GM23338 (cell line): ENCODE data around the gene YLPM1. TPM values are rescaled to one million over a fixed set of nuclear protein-coding genes. Genes with fewer than 3 reads are reported as not detected.

ENCODE experiments used
- ATAC-seq: fragments of 200-7000 bp; cut with Tn5 transposase; 3 replicates; pipeline ENCODE4 v1.9.1; 2020
- DNase-seq: peaks from one replicate; pipeline ENCODE4 v3.0.0-alpha.2; 2015; ENCODE audit warnings: low spot score
- H2AFZ ChIP-seq: fragments of 200-600 bp; sonication (generic); 2 replicates; pipeline ENCODE4 v1.8.0; 2016; ENCODE audit warnings: antibody characterized with exemption, mild to moderate bottlenecking, moderate library complexity
- H3F3A ChIP-seq: fragments of 200-600 bp; sonication (generic); replicated peaks from 2 replicates; pipeline ENCODE4 v1.8.0; 2017; ENCODE audit warnings: antibody characterized with exemption, mixed run types, low read depth
- H3K27ac ChIP-seq: fragments of 200-600 bp; sonication (generic); 2 replicates; pipeline ENCODE4 v1.6.1; 2016; ENCODE audit warnings: low read depth
- H3K27me3 ChIP-seq: fragments of 200-600 bp; sonication (generic); 2 replicates; pipeline ENCODE4 v1.8.0; 2016; ENCODE audit warnings: mild to moderate bottlenecking, mixed run types, moderate library complexity; ENCODE audit not compliant: insufficient read depth
- H3K36me3 ChIP-seq: fragments of 200-600 bp; sonication (generic); 2 replicates; pipeline ENCODE4 v1.8.0; 2016; ENCODE audit warnings: mild to moderate bottlenecking; ENCODE audit not compliant: insufficient read depth
- H3K4me1 ChIP-seq: fragments of 200-600 bp; sonication (generic); 2 replicates; pipeline ENCODE4 v1.8.0; 2016; ENCODE audit warnings: mild to moderate bottlenecking, moderate library complexity; ENCODE audit not compliant: insufficient read depth
- H3K4me2 ChIP-seq: fragments of 200-600 bp; sonication (generic); 2 replicates; pipeline ENCODE4 v1.7.1; 2017; ENCODE audit warnings: mixed run types
- H3K4me3 ChIP-seq: fragments of 200-600 bp; sonication (generic); 2 replicates; pipeline ENCODE4 v1.6.1; 2016; ENCODE audit warnings: mixed run types
- H3K79me2 ChIP-seq: fragments of 200-600 bp; sonication (generic); replicated peaks from 2 replicates; pipeline ENCODE4 v1.8.0; 2017; ENCODE audit warnings: mild to moderate bottlenecking; ENCODE audit not compliant: insufficient read depth
- H3K9me2 ChIP-seq: fragments of 200-600 bp; sonication (generic); 2 replicates; pipeline ENCODE4 v1.8.0; 2017; ENCODE audit not compliant: insufficient read depth
- H4K20me1 ChIP-seq: fragments of 200-600 bp; sonication (generic); replicated peaks from 2 replicates; pipeline ENCODE4 v1.8.0; 2017; ENCODE audit warnings: mild to moderate bottlenecking; ENCODE audit not compliant: insufficient read depth
- H3K27ac Mint-ChIP-seq: 2 replicates; pipeline ENCODE4 v1.8.0; 2020; ENCODE audit warnings: inconsistent platforms, mild to moderate bottlenecking, moderate library complexity, mixed read lengths
- H3K27me3 Mint-ChIP-seq: 3 replicates; pipeline ENCODE4 v1.8.0; 2022; ENCODE audit warnings: low read depth, mild to moderate bottlenecking, moderate library complexity, mixed read lengths, inconsistent platforms; ENCODE audit not compliant: insufficient read depth, poor library complexity
- H3K36me3 Mint-ChIP-seq: 3 replicates; pipeline ENCODE4 v1.8.0; 2021; ENCODE audit warnings: low read depth, mild to moderate bottlenecking, inconsistent platforms, moderate library complexity, mixed read lengths
- H3K4me1 Mint-ChIP-seq: 3 replicates; pipeline ENCODE4 v1.8.0; 2020; ENCODE audit warnings: mild to moderate bottlenecking, inconsistent platforms, mixed read lengths
- H3K4me3 Mint-ChIP-seq: 3 replicates; pipeline ENCODE4 v1.8.0; 2021; ENCODE audit warnings: moderate library complexity, mild to moderate bottlenecking, inconsistent platforms, mixed read lengths
- H3K9me3 Mint-ChIP-seq: 3 replicates; pipeline ENCODE4 v1.8.0; 2020; ENCODE audit warnings: moderate library complexity, mild to moderate bottlenecking, inconsistent platforms, mixed read lengths
- CREB1 ChIP-seq: fragments of 250-450 bp; sonication (Bioruptor Pico); IDR thresholded peaks from 2 replicates; pipeline ENCODE4 v1.5.0; 2020; ENCODE audit warnings: low read depth, mild to moderate bottlenecking, moderate library complexity
- EZH2 ChIP-seq: fragments of 200-600 bp; sonication (generic); IDR thresholded peaks from one replicate; pipeline ENCODE4 v1.8.0; 2017; ENCODE audit warnings: antibody characterized with exemption, mild to moderate bottlenecking, low read depth; ENCODE audit not compliant: unreplicated experiment
- EZH2phosphoT487 ChIP-seq: fragments of 200-600 bp; sonication (generic); IDR thresholded peaks from one replicate; pipeline ENCODE4 v1.8.1; 2018; ENCODE audit warnings: antibody characterized with exemption; ENCODE audit not compliant: unreplicated experiment
- JUNB ChIP-seq: IDR thresholded peaks from one replicate; pipeline ENCODE4 v1.6.1; 2016; ENCODE audit warnings: antibody characterized with exemption; ENCODE audit not compliant: unreplicated experiment
- NANOG ChIP-seq: IDR thresholded peaks from 2 replicates; pipeline ENCODE4 v1.6.1; 2016; ENCODE audit warnings: antibody characterized with exemption, borderline replicate concordance
- POLR2AphosphoS5 ChIP-seq: IDR thresholded peaks from 2 replicates; pipeline ENCODE4 v1.6.1; 2016; ENCODE audit warnings: antibody characterized with exemption, low read depth
- STAT1 ChIP-seq: IDR thresholded peaks from one replicate; pipeline ENCODE4 v1.6.1; 2016; ENCODE audit warnings: antibody characterized with exemption; ENCODE audit not compliant: unreplicated experiment
- ZNF114 ChIP-seq: fragments of 250-450 bp; sonication (Bioruptor Pico); IDR thresholded peaks from 2 replicates; pipeline ENCODE4 v1.5.0; 2020; ENCODE audit warnings: mild to moderate bottlenecking, moderate library complexity
- ZNF331 ChIP-seq: fragments of 250-450 bp; sonication (Bioruptor Pico); IDR thresholded peaks from 2 replicates; pipeline ENCODE4 v1.5.0; 2020; ENCODE audit warnings: low read depth, mild to moderate bottlenecking, moderate library complexity
- polyA plus RNA-seq: library from polyadenylated mRNA; unstranded; fragments of >200 nt; fragmentation: Nextera tagmentation; extraction: Ambion mirVana; gene quantifications from 2 replicates; pipeline ENCODE4 v1.2.1, GENCODE V29; 2016
- total RNA-seq: library from RNA; depleted of rRNA; stranded (reverse); fragments of >200 nt; shearing (Covaris generic); gene quantifications from 2 replicates; pipeline ENCODE4 v1.2.3, GENCODE V29; 2014
- TF ChIP-seq, protein P1 (sequence below), 2 experiments: fragments of 200-600 bp in 1 of 2; sonication (generic) in 1 of 2; conservative IDR thresholded peaks; 2 replicates each; pipeline versions ENCODE4 v1.5.1 to v1.6.1; 2016 to 2017; ENCODE audit warnings: antibody characterized with exemption in 2 of 2, low read depth in 2 of 2, mild to moderate bottlenecking in 2 of 2, moderate library complexity in 1 of 2
- TF ChIP-seq, protein P2 (sequence below): IDR thresholded peaks from one replicate; pipeline ENCODE4 v1.6.1; 2018; ENCODE audit warnings: antibody characterized with exemption; ENCODE audit not compliant: unreplicated experiment
- TF ChIP-seq, protein P3 (sequence below): fragments of 250-450 bp; sonication (Bioruptor Pico); IDR thresholded peaks from 2 replicates; pipeline ENCODE4 v1.5.0; 2020; ENCODE audit warnings: mild to moderate bottlenecking, moderate library complexity
- TF ChIP-seq, protein P4 (sequence below): IDR thresholded peaks from 2 replicates; pipeline ENCODE4 v1.6.1; 2016; ENCODE audit warnings: antibody characterized with exemption

YLPM1 gene
- total and polyA plus RNA-seq, 2 experiments from 2014 or later, result 39.2 to 58.4 TPM

DNA sequence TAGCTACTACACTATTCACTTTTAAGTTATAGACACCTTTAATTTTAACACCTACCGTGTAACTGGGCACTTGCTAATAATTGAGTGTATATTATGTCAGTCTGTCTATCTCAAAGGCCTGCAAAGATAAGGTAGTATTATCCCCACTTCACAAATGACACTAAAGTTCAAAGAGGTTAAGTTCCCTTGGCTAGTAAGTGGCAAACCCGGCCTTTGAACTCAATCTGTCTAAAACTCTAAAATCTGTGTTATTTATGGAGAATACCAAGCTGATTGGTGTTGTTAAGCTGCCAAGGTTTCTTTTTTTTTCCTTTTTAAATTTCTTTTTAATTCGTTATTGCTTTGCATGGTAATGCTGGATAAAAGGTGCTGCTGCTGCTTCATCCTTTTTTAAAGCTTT is 37.7 kb downstream of the YLPM1 start:
- no peak overlapping the region for H3K4me2 ChIP-seq
- H3K4me1 ChIP-seq, result no peaks in the 10 kb centered on the region
- no peak for ATAC-seq
- H3K36me3 Mint-ChIP-seq, result peaks cover 32% of the 10 kb centered on the region
- H3K9me2 ChIP-seq, result no peaks in the 10 kb centered on the region
- no peak overlapping the region for H3K27ac ChIP-seq
- no peak for TF ChIP-seq EZH2
- TF ChIP-seq, protein P1, sequence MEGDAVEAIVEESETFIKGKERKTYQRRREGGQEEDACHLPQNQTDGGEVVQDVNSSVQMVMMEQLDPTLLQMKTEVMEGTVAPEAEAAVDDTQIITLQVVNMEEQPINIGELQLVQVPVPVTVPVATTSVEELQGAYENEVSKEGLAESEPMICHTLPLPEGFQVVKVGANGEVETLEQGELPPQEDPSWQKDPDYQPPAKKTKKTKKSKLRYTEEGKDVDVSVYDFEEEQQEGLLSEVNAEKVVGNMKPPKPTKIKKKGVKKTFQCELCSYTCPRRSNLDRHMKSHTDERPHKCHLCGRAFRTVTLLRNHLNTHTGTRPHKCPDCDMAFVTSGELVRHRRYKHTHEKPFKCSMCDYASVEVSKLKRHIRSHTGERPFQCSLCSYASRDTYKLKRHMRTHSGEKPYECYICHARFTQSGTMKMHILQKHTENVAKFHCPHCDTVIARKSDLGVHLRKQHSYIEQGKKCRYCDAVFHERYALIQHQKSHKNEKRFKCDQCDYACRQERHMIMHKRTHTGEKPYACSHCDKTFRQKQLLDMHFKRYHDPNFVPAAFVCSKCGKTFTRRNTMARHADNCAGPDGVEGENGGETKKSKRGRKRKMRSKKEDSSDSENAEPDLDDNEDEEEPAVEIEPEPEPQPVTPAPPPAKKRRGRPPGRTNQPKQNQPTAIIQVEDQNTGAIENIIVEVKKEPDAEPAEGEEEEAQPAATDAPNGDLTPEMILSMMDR (conservative IDR thresholded peaks at IDR 0.05; ENCODE audit: low read depth in 2 of 2), result no peak
- no peak for TF ChIP-seq ZNF331 (CRISPR knock-in tag)
- TF ChIP-seq STAT1, result no peak
- TF ChIP-seq EZH2phosphoT487, result no peak
- no peak for TF ChIP-seq JUNB
- no peak for TF ChIP-seq POLR2AphosphoS5
- TF ChIP-seq, protein P2, sequence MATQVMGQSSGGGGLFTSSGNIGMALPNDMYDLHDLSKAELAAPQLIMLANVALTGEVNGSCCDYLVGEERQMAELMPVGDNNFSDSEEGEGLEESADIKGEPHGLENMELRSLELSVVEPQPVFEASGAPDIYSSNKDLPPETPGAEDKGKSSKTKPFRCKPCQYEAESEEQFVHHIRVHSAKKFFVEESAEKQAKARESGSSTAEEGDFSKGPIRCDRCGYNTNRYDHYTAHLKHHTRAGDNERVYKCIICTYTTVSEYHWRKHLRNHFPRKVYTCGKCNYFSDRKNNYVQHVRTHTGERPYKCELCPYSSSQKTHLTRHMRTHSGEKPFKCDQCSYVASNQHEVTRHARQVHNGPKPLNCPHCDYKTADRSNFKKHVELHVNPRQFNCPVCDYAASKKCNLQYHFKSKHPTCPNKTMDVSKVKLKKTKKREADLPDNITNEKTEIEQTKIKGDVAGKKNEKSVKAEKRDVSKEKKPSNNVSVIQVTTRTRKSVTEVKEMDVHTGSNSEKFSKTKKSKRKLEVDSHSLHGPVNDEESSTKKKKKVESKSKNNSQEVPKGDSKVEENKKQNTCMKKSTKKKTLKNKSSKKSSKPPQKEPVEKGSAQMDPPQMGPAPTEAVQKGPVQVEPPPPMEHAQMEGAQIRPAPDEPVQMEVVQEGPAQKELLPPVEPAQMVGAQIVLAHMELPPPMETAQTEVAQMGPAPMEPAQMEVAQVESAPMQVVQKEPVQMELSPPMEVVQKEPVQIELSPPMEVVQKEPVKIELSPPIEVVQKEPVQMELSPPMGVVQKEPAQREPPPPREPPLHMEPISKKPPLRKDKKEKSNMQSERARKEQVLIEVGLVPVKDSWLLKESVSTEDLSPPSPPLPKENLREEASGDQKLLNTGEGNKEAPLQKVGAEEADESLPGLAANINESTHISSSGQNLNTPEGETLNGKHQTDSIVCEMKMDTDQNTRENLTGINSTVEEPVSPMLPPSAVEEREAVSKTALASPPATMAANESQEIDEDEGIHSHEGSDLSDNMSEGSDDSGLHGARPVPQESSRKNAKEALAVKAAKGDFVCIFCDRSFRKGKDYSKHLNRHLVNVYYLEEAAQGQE, result no peak
- TF ChIP-seq, protein P3, sequence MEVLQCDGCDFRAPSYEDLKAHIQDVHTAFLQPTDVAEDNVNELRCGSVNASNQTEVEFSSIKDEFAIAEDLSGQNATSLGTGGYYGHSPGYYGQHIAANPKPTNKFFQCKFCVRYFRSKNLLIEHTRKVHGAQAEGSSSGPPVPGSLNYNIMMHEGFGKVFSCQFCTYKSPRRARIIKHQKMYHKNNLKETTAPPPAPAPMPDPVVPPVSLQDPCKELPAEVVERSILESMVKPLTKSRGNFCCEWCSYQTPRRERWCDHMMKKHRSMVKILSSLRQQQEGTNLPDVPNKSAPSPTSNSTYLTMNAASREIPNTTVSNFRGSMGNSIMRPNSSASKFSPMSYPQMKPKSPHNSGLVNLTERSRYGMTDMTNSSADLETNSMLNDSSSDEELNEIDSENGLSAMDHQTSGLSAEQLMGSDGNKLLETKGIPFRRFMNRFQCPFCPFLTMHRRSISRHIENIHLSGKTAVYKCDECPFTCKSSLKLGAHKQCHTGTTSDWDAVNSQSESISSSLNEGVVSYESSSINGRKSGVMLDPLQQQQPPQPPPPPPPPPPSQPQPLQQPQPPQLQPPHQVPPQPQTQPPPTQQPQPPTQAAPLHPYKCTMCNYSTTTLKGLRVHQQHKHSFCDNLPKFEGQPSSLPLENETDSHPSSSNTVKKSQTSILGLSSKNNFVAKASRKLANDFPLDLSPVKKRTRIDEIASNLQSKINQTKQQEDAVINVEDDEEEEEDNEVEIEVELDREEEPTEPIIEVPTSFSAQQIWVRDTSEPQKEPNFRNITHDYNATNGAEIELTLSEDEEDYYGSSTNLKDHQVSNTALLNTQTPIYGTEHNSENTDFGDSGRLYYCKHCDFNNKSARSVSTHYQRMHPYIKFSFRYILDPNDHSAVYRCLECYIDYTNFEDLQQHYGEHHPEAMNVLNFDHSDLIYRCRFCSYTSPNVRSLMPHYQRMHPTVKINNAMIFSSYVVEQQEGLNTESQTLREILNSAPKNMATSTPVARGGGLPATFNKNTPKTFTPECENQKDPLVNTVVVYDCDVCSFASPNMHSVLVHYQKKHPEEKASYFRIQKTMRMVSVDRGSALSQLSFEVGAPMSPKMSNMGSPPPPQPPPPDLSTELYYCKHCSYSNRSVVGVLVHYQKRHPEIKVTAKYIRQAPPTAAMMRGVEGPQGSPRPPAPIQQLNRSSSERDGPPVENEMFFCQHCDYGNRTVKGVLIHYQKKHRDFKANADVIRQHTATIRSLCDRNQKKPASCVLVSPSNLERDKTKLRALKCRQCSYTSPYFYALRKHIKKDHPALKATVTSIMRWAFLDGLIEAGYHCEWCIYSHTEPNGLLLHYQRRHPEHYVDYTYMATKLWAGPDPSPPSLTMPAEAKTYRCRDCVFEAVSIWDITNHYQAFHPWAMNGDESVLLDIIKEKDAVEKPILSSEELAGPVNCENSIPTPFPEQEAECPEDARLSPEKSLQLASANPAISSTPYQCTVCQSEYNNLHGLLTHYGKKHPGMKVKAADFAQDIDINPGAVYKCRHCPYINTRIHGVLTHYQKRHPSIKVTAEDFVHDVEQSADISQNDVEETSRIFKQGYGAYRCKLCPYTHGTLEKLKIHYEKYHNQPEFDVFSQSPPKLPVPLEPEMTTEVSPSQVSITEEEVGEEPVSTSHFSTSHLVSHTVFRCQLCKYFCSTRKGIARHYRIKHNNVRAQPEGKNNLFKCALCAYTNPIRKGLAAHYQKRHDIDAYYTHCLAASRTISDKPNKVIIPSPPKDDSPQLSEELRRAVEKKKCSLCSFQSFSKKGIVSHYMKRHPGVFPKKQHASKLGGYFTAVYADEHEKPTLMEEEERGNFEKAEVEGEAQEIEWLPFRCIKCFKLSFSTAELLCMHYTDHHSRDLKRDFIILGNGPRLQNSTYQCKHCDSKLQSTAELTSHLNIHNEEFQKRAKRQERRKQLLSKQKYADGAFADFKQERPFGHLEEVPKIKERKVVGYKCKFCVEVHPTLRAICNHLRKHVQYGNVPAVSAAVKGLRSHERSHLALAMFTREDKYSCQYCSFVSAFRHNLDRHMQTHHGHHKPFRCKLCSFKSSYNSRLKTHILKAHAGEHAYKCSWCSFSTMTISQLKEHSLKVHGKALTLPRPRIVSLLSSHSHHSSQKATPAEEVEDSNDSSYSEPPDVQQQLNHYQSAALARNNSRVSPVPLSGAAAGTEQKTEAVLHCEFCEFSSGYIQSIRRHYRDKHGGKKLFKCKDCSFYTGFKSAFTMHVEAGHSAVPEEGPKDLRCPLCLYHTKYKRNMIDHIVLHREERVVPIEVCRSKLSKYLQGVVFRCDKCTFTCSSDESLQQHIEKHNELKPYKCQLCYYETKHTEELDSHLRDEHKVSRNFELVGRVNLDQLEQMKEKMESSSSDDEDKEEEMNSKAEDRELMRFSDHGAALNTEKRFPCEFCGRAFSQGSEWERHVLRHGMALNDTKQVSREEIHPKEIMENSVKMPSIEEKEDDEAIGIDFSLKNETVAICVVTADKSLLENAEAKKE, result no peak
- TF ChIP-seq NANOG, result no peak
- no peak for TF ChIP-seq CREB1 (CRISPR knock-in tag)
- no peak for TF ChIP-seq ZNF114 (CRISPR knock-in tag)
- TF ChIP-seq, protein P4, sequence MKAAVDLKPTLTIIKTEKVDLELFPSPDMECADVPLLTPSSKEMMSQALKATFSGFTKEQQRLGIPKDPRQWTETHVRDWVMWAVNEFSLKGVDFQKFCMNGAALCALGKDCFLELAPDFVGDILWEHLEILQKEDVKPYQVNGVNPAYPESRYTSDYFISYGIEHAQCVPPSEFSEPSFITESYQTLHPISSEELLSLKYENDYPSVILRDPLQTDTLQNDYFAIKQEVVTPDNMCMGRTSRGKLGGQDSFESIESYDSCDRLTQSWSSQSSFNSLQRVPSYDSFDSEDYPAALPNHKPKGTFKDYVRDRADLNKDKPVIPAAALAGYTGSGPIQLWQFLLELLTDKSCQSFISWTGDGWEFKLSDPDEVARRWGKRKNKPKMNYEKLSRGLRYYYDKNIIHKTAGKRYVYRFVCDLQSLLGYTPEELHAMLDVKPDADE, result no peak
- no peak for DNase-seq
- no peaks in the 10 kb centered on the region for H3K27me3 ChIP-seq
- H3K36me3 ChIP-seq, result peaks cover 6% of the 10 kb centered on the region
- no peak overlapping the region for H3K27ac Mint-ChIP-seq
- no peak overlapping the region for H2AFZ ChIP-seq
- no peaks in the 10 kb centered on the region for H3K9me3 Mint-ChIP-seq
- no peaks in the 10 kb centered on the region for H3F3A ChIP-seq
- no peak overlapping the region for H3K4me3 Mint-ChIP-seq
- no peak overlapping the region for H3K4me3 ChIP-seq
- no peaks in the 10 kb centered on the region for H3K27me3 Mint-ChIP-seq
- no peaks in the 10 kb centered on the region for H3K4me1 Mint-ChIP-seq
- peaks cover 18% of the 10 kb centered on the region for H3K79me2 ChIP-seq
- peaks cover 5% of the 10 kb centered on the region; the same call in 1 of the 2 replicates for H4K20me1 ChIP-seq
